NK-92 (cell line): ENCODE data around the gene LINGO4.

Experiments
- DNase-seq: peaks from one replicate; lab custom pipeline; 2025; ENCODE audit not compliant: unreplicated experiment; lab: John Stamatoyannopoulos, UW

Gene LINGO4

DNA sequence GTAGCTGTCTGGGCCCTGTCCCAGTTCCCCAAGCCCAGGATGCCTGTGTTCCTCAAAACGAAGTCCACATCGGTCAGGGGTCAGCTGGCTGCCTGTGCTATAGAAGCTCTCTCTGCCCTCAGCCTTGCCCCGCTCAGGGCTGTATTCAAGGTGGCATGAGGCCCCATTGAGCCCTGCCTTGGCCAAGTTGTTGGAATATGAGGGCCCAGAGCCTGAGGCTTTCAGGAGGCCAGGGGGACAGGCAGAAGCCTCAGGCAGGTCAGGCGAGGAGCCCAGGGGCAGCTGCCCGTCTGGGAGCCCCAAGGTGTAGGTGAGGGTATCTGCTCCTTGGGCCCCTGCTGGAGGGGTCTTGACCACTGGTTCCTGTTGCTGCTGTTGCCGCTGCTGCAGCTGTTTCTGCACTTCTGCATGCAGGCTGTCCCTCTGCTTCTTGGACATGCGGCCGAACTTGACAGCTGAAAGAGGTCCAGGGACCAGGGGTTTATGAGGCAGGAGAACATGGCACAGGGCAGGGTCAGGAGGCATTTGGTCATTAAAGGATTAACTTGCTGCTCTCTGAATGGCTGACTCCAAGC, 9.8 kb upstream of the LINGO4 start:
- no peak for DNase-seq

GRCh38 chr1:151814426-151814825, 9.2 kb upstream of the LINGO4 start:
- no peak for DNase-seq

GRCh38 chr1:151813271-151813977, 8.2 kb upstream of the LINGO4 start:
- no peak for DNase-seq

- no peak for DNase-seq
Measured at GRCh38 chr1:151811181-151811580, 6.0 kb upstream of the LINGO4 start.

- DNase-seq: no peak
Measured at GRCh38 chr1:151809985-151810556, 4.9 kb upstream of the LINGO4 start.

DNA sequence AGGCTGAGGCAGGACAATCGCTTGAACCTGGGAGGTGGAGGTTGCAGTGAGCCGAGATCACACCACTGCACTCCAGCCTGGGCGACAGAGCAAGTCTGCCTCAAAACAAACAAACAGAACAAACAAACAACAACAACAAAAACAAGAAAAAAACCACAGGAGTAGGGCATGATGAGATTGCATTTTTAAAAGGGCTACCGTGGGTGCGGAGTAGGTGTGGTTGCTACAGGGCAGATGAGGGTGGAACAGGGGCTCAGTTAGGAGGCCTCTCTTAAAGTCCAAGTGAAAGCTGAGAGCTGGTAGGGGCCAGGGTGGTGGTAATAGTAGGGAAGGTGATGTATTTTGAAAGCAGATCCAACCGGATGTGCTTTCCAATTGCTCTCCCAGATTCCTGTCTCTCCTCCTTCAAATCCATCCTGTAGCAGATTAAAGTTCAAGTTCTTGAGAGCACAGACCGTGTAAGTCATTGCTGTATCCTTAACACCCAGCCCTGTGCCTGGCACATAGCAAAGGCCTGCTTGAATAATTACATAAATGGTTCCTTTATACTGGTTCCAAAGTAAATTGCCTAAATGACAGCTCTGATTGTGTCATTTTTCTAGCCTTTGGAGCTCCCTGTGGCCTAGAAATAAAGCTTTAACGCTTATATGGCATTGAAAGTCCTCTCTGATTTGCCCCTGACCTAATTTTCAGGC, 4.2 kb upstream of the LINGO4 start:
- DNase-seq: no peak

- no peak for DNase-seq
Measured at GRCh38 chr1:151807766-151808165, 2.5 kb upstream of the LINGO4 start.

DNA sequence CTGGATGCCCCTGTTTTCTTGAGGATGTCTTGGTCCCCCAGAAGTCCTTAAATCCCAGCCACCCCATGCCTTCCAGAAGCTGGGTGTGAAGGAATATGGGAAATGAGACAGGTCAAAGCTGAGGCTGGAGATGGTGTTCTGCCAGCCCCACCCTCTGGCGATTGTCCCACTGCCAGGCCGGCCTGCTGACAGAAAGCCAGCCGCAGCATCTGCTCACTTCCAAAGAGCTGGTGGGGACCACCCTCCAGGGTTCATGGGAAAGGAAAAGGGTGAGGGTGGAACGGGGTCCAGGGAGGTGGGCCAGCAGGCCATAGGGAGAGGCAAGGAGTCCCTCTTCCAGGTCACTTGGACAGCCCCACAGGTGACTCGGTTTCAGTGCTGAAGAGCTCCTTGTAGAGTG, 1.9 kb upstream of the LINGO4 start:
- DNase-seq: no peak

DNA sequence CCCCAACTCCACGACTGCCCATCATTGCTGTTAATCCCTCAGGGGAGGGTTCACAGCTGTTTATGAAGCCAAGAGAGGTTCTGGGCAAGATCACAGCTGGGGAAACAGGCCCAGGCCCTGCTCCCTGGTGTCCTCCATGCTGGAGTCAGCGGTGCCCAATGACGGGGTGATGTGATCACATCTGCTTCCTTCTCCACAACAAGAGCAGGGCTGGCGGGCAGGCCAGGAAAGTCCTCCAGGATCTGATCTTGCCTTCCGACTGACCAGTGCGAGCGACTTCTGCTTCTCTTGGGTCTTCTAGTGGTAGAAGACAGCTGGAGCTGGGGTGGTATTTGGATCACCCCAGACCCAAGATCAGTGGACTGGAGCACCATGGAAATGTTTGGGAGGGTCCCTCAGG, 951 bp upstream of the LINGO4 start:
- DNase-seq: no peak

GRCh38 chr1:151803915-151804314, 1.3 kb downstream of the LINGO4 start:
- no peak for DNase-seq

GRCh38 chr1:151803164-151803563, 2.1 kb downstream of the LINGO4 start:
- DNase-seq: no peak

- DNase-seq: no peak
Measured at GRCh38 chr1:151802372-151802771, 2.8 kb downstream of the LINGO4 start.

- DNase-seq: no peak
Measured at GRCh38 chr1:151801846-151802245, 3.4 kb downstream of the LINGO4 start.

- no peak for DNase-seq
Measured at GRCh38 chr1:151801310-151801820, 3.9 kb downstream of the LINGO4 start.

GRCh38 chr1:151800830-151801229, 4.4 kb downstream of the LINGO4 start:
- no peak for DNase-seq

DNA sequence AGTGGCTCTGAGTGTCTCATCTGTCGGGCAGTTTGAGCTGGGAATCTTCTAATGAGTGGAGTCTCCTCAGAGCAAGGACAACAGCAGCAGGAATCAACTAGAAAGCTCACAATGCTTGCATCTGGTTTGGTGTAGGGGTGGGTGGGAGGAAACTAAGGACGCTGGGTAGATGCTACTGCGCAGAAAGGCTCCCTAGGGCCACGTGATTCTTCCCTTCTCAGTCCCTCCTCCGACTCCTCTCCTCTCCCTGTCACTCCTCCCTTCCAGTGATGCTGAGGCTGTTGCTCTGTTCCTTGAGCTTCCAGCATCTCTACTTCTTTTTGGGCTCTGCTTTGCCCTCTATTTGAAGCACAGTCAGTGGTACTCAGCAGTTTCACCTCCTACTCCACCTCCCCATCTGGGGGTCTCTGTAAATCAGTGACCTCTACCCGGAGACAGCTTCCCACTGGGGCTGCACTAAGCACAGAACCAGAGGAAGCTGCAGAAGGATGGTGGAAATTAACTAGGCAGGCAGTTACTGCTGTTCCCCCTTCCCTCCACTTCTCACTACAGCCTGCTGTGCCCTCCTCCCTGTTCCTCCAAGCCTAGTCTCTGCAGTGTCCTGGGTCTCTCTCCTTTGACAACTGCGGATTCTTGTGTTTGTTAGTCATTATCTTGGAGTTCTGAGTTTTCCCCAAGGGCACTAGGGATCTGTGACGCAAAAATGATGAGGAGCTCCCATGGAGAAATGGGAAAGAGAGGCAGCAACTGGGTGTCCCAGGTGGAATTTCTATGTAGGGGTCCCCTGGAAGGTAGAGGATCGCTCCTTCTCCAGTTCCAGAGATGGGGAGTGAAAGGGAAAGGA, 5.8 kb downstream of the LINGO4 start:
- DNase-seq: no peak

DNA sequence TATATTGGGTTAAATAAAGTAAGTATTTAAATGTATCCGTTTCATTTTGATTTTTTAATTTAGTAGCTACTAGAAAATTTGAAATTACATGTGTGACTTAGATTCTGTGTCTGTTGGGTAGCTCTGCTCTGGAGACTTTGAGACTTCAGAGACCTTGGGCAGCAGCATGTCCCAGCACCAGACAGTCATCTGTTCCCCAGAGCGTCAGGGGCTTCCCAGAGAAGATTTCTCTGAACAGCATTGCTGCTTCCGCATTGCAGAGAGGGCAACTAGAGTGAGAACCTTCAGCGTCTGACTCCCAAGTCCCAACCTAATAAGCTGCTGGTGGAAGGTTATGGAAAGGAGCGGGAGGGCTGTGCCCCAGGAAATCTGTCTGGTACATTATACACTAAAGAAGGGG, 6.6 kb downstream of the LINGO4 start:
- DNase-seq: no peak

DNA sequence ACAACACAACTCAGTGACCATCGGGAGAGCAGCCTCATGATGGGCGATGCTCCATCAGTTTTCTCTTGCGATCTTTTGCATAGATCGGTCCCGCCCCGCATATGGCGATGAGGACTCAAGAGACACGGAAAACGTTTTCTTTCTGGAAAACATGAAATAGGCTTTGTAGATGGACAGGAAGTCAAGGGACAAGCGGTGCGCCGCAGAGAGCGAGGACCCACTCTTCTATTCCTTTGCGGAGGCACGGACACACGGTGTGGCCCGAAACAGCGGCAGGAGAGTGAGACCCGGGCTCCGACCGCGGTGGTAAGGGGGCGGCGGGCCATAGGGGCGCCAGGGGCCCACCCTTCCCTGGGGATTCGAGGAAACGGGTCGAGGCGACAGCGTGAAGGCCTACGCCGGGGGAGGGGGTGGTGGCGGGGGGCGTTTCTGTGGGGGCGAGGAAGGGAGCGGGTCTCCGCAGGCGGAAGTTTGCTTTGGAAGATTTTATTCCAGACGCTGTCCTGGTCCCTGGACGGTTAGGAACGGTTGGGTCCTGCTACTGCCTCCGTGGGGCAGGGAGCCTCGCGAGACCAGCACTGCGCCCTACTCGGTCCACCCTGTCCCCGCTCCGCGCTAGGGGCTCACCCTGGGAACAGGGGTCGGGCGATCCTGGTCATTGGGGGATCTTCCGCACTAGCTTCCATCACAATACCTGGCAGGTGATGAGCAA, 14.1 kb downstream of the LINGO4 start:
- no peak for DNase-seq

DNA sequence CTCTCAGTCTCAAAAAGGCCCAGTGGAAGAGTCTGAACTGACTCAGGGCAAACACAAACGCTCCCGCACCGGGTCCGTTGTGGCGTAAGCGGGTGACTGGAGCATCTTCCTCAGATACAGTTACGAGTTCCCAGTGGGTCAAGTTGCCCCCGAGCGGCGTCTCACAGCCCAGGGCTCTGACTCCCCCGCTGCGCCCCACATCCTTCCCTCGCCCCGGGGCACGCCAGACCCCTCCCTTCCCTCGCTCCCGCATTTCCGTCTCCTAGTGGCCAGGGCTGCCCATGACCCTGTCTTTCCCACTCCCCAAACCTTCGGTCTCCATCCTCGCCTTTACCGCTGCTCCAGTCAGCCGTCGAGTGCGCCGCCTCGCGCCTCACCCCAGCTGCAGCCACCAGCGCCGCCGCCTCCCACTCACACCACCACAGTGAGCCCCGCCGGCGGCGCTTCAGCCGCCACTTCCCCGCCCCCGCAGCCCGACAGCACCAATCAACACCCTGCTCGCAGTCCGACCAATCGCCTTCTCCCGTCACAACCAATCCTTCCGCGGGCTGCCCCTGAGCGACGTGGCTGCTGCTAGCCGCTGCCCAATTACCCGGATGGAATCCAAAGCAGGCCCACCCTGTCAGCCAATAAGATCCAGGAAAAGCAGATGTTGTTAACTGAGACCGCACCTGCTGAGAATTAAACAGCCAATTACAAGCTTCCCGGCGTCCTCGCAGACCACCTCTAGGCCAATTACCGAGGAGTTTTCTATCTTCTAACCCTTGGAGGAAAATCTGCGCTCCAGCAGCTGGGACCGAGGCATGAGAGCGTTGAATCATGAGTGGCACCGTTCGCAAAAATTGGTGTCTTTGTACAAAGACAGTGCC, 14.9 kb downstream of the LINGO4 start, which contains the start of gene TDRKH:
TDRKH (minus strand) TSS at position 430 of the 869 bp plus-strand sequence. CDS start 7,478 bp downstream, outside the sequence.
- peak; percentile 86 for DNase-seq
